Spleen (tissue), 11 donors: ENCODE results near the gene MACROD2. TPM values are rescaled to one million over a fixed set of nuclear protein-coding genes. Genes with fewer than 3 reads are reported as not detected.

Experiments
- DNase-seq: peaks from one replicate; pipeline ENCODE4 v3.0.0-alpha.2; 2020
- H3K27ac ChIP-seq, 8 donors: fragments of 200-600 bp; sonication (generic) in 7 of 8; 1 replicate in 4 of 8; 2 replicates in 4 of 8; pipeline versions ENCODE4 v1.5.0 to v1.8.0; 2016 to 2021; ENCODE audit warnings: inconsistent platforms in 4 of 8, mild to moderate bottlenecking in 4 of 8, moderate library complexity in 1 of 8
- H3K27me3 ChIP-seq, 7 donors: fragments of 200-600 bp; sonication (generic) in 6 of 7; replicated peaks in 1 of 7; 1 replicate in 4 of 7; 2 replicates in 3 of 7; pipeline versions ENCODE4 v1.5.0 to v1.8.0; 2016 to 2021; ENCODE audit warnings: inconsistent platforms in 3 of 7, mild to moderate bottlenecking in 1 of 7
- H3K36me3 ChIP-seq, 6 donors: fragments of 200-600 bp; sonication (generic) in 5 of 6; 1 replicate in 4 of 6; 2 replicates in 2 of 6; pipeline versions ENCODE4 v1.5.0 to v1.8.0; 2016 to 2021; ENCODE audit warnings: inconsistent platforms in 2 of 6
- H3K4me1 ChIP-seq, 6 donors: fragments of 200-600 bp; sonication (generic) in 5 of 6; 1 replicate in 3 of 6; 2 replicates in 3 of 6; pipeline versions ENCODE4 v1.5.0 to v1.8.0; 2016 to 2021; ENCODE audit warnings: inconsistent platforms in 3 of 6
- H3K4me3 ChIP-seq, 8 donors: fragments of 200-600 bp; sonication (generic) in 7 of 8; 1 replicate in 4 of 8; 2 replicates in 4 of 8; pipeline versions ENCODE4 v1.5.0 to v1.8.0; 2016 to 2021; ENCODE audit warnings: inconsistent platforms in 4 of 8, mild to moderate bottlenecking in 4 of 8, moderate library complexity in 2 of 8
- H3K9me3 ChIP-seq, 8 donors: fragments of 200-600 bp; sonication (generic) in 7 of 8; 1 replicate in 4 of 8; 2 replicates in 4 of 8; pipeline versions ENCODE4 v1.5.0 to v1.8.0; 2016 to 2021; ENCODE audit warnings: inconsistent platforms in 4 of 8
- CTCF ChIP-seq, 11 experiments: fragments of 200-600 bp in 7 of 11; fragments of 450-650 bp in 4 of 11; sonication (generic) in 4 of 11; IDR thresholded peaks in 8 of 11; conservative IDR thresholded peaks in 3 of 11; 1 replicate in 7 of 11; 2 replicates in 4 of 11; pipeline versions ENCODE4 v1.4.0 to v1.8.0; 2016 to 2021; ENCODE audit warnings: antibody characterized with exemption in 11 of 11, inconsistent platforms in 4 of 11, mild to moderate bottlenecking in 1 of 11
- POLR2A ChIP-seq, 3 donors: fragments of 450-650 bp; IDR thresholded peaks; one replicate each; pipeline ENCODE4 v1.5.1; 2017; ENCODE audit warnings: antibody characterized with exemption in 3 of 3, mild to moderate bottlenecking in 1 of 3
- POLR2AphosphoS5 ChIP-seq, 3 donors: sonication (generic); formaldehyde crosslinking; IDR thresholded peaks; one replicate each; pipeline ENCODE4 v1.5.1; 2017; ENCODE audit warnings: antibody characterized with exemption in 3 of 3
- WGBS, 5 donors: extraction: QIAGEN DNeasy Blood & Tissue Kit in 3 of 5; methylation state at CpG; one replicate each; pipeline versions ENCODE4 v1.1.5 to v1.1.7; 2013 to 2018; 5-methylcytosine and 5-hydroxymethylcytosine counted together
- intact Hi-C: fragments of 100-400 bp; cut with DNase I; formaldehyde crosslinking; loops from one replicate; pipeline ENCODE4 v1.15.0; 2023; ENCODE audit warnings: low total_unique reads
- polyA plus RNA-seq, 3 donors: library from polyadenylated mRNA; stranded (reverse); fragments of 200-250 nt; gene quantifications; one replicate each; pipeline ENCODE4 v1.2.1, GENCODE V29; 2013
- total RNA-seq, 7 donors: library from RNA; depleted of rRNA in 3 of 7; stranded (reverse); fragments of >200 nt in 3 of 7; fragmentation: NEBNext Ultra II Directional in 4 of 7; extraction: Animal tissue kit (Norgen Biotek cat#: 25700) in 4 of 7; gene quantifications; one replicate each; pipeline versions ENCODE4 v1.1.0 to v1.2.1, GENCODE V29; 2016 to 2021
- donor health status: healthy with polysubstance abuse.
- donor health status: DM: no; HTN: no; CAD: no; lungs with moderate emphysema.
- donor health status: DM: no; HTN: no; CAD: no.
- donor health status: Bipolar disorder and iron deficiency.
- donor health status: healthy.
- donor health status: DM: no; HTN: no; CAD: no.
- donor health status: DM: yes; HTN: yes; CAD: no.

Gene MACROD2
- total and polyA plus RNA-seq, 10 donors: 1.5 to 4.7 (median 3.4) TPM

- WGBS, 5 donors: 36 to 51% (median 39%) methylated on average over 3 of the region's 3 CpGs
Measured at GRCh38 chr20:14295770-14296309, 300.5 kb downstream of the MACROD2 start.

GRCh38 chr20:14299831-14300230, 304.5 kb downstream of the MACROD2 start:
- 83 to 92% (median 85%) methylated on average over 4 of the region's 4 CpGs for whole genome bisulfite sequencing, 5 donors
- no peak for DNase-seq
- peaks cover 0 to 8% (median 0%) of the 10 kb centered on the region in 8 donors for H3K9me3 ChIP-seq
- TF ChIP-seq POLR2AphosphoS5 (IDR thresholded peaks at IDR 0.05) (no peak), POLR2A (IDR thresholded peaks at IDR 0.05) (no peak), CTCF (IDR thresholded peaks at IDR 0.05 in 8 of 11, conservative IDR thresholded peaks at IDR 0.05 in 3 of 11) (no peak)
- intact Hi-C loops: no loop called here
- H3K36me3 ChIP-seq: no peaks in the 10 kb centered on the region
- no peak overlapping the region for H3K27ac ChIP-seq
- no peak overlapping the region for H3K4me3 ChIP-seq
- H3K27me3 ChIP-seq: no peaks in the 10 kb centered on the region
- no peaks in the 10 kb centered on the region for H3K4me1 ChIP-seq

More at GRCh38 chr20:14295770-14296309, 300.5 kb downstream of the MACROD2 start:
- Histone ChIP-seq H3K9me3 (no peaks in the 10 kb centered on the region), H3K27ac (no peak overlapping the region), H3K36me3 (no peaks in the 10 kb centered on the region), H3K27me3 (no peaks in the 10 kb centered on the region), H3K4me1 (no peaks in the 10 kb centered on the region), H3K4me3 (no peak overlapping the region)
- no peak for TF ChIP-seq CTCF (IDR thresholded peaks at IDR 0.05 in 8 of 11, conservative IDR thresholded peaks at IDR 0.05 in 3 of 11)
- TF ChIP-seq POLR2A (IDR thresholded peaks at IDR 0.05): no peak
- TF ChIP-seq POLR2AphosphoS5 (IDR thresholded peaks at IDR 0.05): no peak
- intact Hi-C loops: no loop called here
- no peak for DNase-seq

DNA sequence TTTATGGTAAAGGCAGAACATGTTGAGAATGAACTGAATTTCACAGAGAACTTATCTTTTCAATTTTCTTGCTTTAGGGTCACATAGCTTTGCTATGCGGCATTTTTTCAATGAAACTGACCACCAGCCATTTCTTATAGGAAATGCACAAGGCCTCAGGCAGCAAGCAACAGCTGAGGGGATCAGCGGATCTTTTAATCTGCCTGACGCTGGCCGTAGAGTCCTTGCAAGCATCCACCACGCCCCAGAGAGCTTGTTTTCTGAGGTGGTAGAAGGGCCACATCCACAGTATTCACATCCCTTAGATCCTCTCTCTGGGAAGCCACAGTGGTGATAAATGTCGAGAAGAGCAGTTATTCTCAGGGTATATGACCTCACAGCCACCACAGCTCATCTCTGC, 307.8 kb downstream of the MACROD2 start:
- Histone ChIP-seq H3K4me1 (no peaks in the 10 kb centered on the region), H3K36me3 (no peaks in the 10 kb centered on the region), H3K27me3 (no peaks in the 10 kb centered on the region), H3K9me3 (peaks cover 0 to 8% (median 0%) of the 10 kb centered on the region in 8 donors), H3K27ac (no peak overlapping the region), H3K4me3 (no peak overlapping the region)
- TF ChIP-seq CTCF (IDR thresholded peaks at IDR 0.05 in 8 of 11, conservative IDR thresholded peaks at IDR 0.05 in 3 of 11) (no peak), POLR2AphosphoS5 (IDR thresholded peaks at IDR 0.05) (no peak), POLR2A (IDR thresholded peaks at IDR 0.05) (no peak)
- no peak for DNase-seq
- WGBS, 5 donors: 71 to 81% (median 79%) methylated on average over 6 of the region's 6 CpGs
- intact Hi-C loops: no loop called here

- intact Hi-C loops: no loop called here
- Histone ChIP-seq H3K27me3 (no peaks in the 10 kb centered on the region), H3K36me3 (no peaks in the 10 kb centered on the region), H3K9me3 (peaks cover 0 to 8% (median 0%) of the 10 kb centered on the region in 8 donors), H3K27ac (no peak overlapping the region), H3K4me3 (no peak overlapping the region), H3K4me1 (no peaks in the 10 kb centered on the region)
- DNase-seq: no peak
- no peak for TF ChIP-seq POLR2AphosphoS5 (IDR thresholded peaks at IDR 0.05)
- no peak for TF ChIP-seq CTCF (IDR thresholded peaks at IDR 0.05 in 8 of 11, conservative IDR thresholded peaks at IDR 0.05 in 3 of 11)
- no peak for TF ChIP-seq POLR2A (IDR thresholded peaks at IDR 0.05)
Measured at GRCh38 chr20:14303651-14304050, 308.3 kb downstream of the MACROD2 start.
